ENCODE measurements around the gene RPS2. TPM values are rescaled to one million over a fixed set of nuclear protein-coding genes. Genes with fewer than 3 reads are reported as not detected.

RPS2 gene
- total and polyA plus RNA-seq, 10 donors, result 1,930 to 6,006 (median 2,352) TPM

GRCh38 chr16:1914084-1914608, 50.5 kb downstream of the RPS2 start:
- no peaks in the 10 kb centered on the region for H3K9me3 ChIP-seq
- no peak overlapping the region for H3K27ac ChIP-seq
- intact Hi-C loops (cut with DNase I; ENCODE audit: low total_unique reads), result no loop called here
- WGBS, 5 donors, result 17 to 50% (median 36%) methylated on average over 7 to 15 of the region's 15 CpGs
- H3K4me1 ChIP-seq, result peaks cover 0 to 24% (median 11%) of the 10 kb centered on the region in 6 donors
- no peaks in the 10 kb centered on the region for H3K36me3 ChIP-seq
- no peak for DNase-seq
- no peak for TF ChIP-seq POLR2AphosphoS5 (IDR thresholded peaks at IDR 0.05)
- peaks cover 5 to 82% (median 32%) of the 10 kb centered on the region in 7 donors for H3K27me3 ChIP-seq (replicated peaks in 1 of 7)
- no peak overlapping the region for H3K4me3 ChIP-seq

- 55 to 69% (median 57%) methylated on average over 8 to 21 of the region's 21 CpGs for WGBS, 5 donors
- Histone ChIP-seq H3K36me3 (no peaks in the 10 kb centered on the region), H3K27ac (no peak overlapping the region), H3K4me1 (peaks cover 0 to 18% (median 8%) of the 10 kb centered on the region in 6 donors), H3K27me3 (replicated peaks in 1 of 7) (peaks cover 5 to 82% (median 31%) of the 10 kb centered on the region in 7 donors), H3K4me3 (no peak overlapping the region), H3K9me3 (no peaks in the 10 kb centered on the region)
- no peak for TF ChIP-seq POLR2A (IDR thresholded peaks at IDR 0.05)
- no peak for TF ChIP-seq POLR2AphosphoS5 (IDR thresholded peaks at IDR 0.05)
- TF ChIP-seq CTCF (IDR thresholded peaks at IDR 0.05 in 8 of 11, conservative IDR thresholded peaks at IDR 0.05 in 3 of 11), result no peak
- no peak for DNase-seq
- intact Hi-C loops (cut with DNase I; ENCODE audit: low total_unique reads), result no loop called here
Measured at GRCh38 chr16:1913327-1914083, 51.1 kb downstream of the RPS2 start.

GRCh38 chr16:1912215-1912543, 52.4 kb downstream of the RPS2 start:
- no peak for TF ChIP-seq POLR2A (IDR thresholded peaks at IDR 0.05)
- TF ChIP-seq CTCF (IDR thresholded peaks at IDR 0.05 in 8 of 11, conservative IDR thresholded peaks at IDR 0.05 in 3 of 11), result no peak
- TF ChIP-seq POLR2AphosphoS5 (IDR thresholded peaks at IDR 0.05), result no peak
- Histone ChIP-seq H3K27me3 (replicated peaks in 1 of 7) (peaks cover 0 to 82% (median 32%) of the 10 kb centered on the region in 7 donors), H3K9me3 (no peaks in the 10 kb centered on the region), H3K27ac (no peak overlapping the region), H3K4me3 (no peak overlapping the region), H3K36me3 (no peaks in the 10 kb centered on the region), H3K4me1 (peaks cover 0 to 9% (median under 1%) of the 10 kb centered on the region in 6 donors)
- intact Hi-C loops (cut with DNase I; ENCODE audit: low total_unique reads), result no loop called here
- 76 to 94% (median 88%) methylated on average over 8 to 17 of the region's 17 CpGs for WGBS, 5 donors
- DNase-seq, result no peak

Small RNAs within 50 kb of the gene (small RNA-seq; reads per million reads assigned to genes)
- 0 to 0.27 (median 0.04) reads per million in 4 donors for gene AC005363.2
- gene RN7SL219P, result 0 reads per million in 4 donors
- 0 reads per million in 4 donors for gene SNORA10
- gene SNORA64, result 0 reads per million in 4 donors

Other genes starting within 250 kb of the RPS2 start
- gene NME3, start 193.3 kb downstream of the RPS2 start, total RNA-seq, result 10 to 100 TPM; 51.0 to 82.9 (median 68.4) TPM
- gene NME3, start 193.3 kb downstream of the RPS2 start, polyA plus RNA-seq, result 100 to 1,000 TPM; 152 to 283 (median 256) TPM
- 10 to 100 TPM; 17.8 to 41.3 (median 28.8) TPM for gene EME2, start 192.0 kb downstream of the RPS2 start, total RNA-seq
- gene EME2, start 192.0 kb downstream of the RPS2 start, polyA plus RNA-seq, result 10 to 100 TPM in 2 of 3 donors, 1 to 10 TPM in 1; 5.1 to 22.4 (median 13.8) TPM
- gene MRPS34, start 191.7 kb downstream of the RPS2 start, total RNA-seq, result 10 to 100 TPM; 49.9 to 66.8 (median 62.3) TPM
- gene MRPS34, start 191.7 kb downstream of the RPS2 start, polyA plus RNA-seq, result 100 to 1,000 TPM; 133 to 157 (median 134) TPM
- 100 to 1,000 TPM in 2 of 7 donors, 10 to 100 TPM in 5; 41.4 to 114 (median 65.3) TPM for gene SPSB3, start 182.3 kb downstream of the RPS2 start, total RNA-seq
- 100 to 1,000 TPM; 111 to 266 (median 204) TPM for gene SPSB3, start 182.3 kb downstream of the RPS2 start, polyA plus RNA-seq
- 100 to 1,000 TPM in 1 of 7 donors, 10 to 100 TPM in 6; 37.5 to 103 (median 44.6) TPM for gene NUBP2, start 181.9 kb downstream of the RPS2 start, total RNA-seq
- gene NUBP2, start 181.9 kb downstream of the RPS2 start, polyA plus RNA-seq, result 10 to 100 TPM; 61.9 to 84.3 (median 79.3) TPM
- gene IGFALS, start 171.1 kb downstream of the RPS2 start, total RNA-seq, result under 1 TPM in 5 of 7 donors, not detected in 2; 0.21 to 0.63 (median 0.39) TPM
- under 1 TPM; 0.14 to 0.19 (median 0.17) TPM for gene IGFALS, start 171.1 kb downstream of the RPS2 start, polyA plus RNA-seq
- gene HAGH, start 138.0 kb downstream of the RPS2 start, total RNA-seq, result 10 to 100 TPM; 42.4 to 60.4 (median 49.1) TPM
- 10 to 100 TPM; 33.6 to 76.6 (median 41.0) TPM for gene HAGH, start 138.0 kb downstream of the RPS2 start, polyA plus RNA-seq
- 10 to 100 TPM in 6 of 7 donors, 1 to 10 TPM in 1; 9.5 to 34.9 (median 17.7) TPM for gene FAHD1, start 137.6 kb downstream of the RPS2 start, total RNA-seq
- gene FAHD1, start 137.6 kb downstream of the RPS2 start, polyA plus RNA-seq, result 10 to 100 TPM; 13.8 to 23.1 (median 15.4) TPM
- gene MEIOB, start 92.7 kb downstream of the RPS2 start, total RNA-seq, result not detected
- not detected for gene MEIOB, start 92.7 kb downstream of the RPS2 start, polyA plus RNA-seq
- under 1 TPM in 1 of 7 donors, not detected in 6; 0.20 TPM for gene HS3ST6, start 46.4 kb downstream of the RPS2 start, total RNA-seq
- gene HS3ST6, start 46.4 kb downstream of the RPS2 start, polyA plus RNA-seq, result under 1 TPM in 1 of 3 donors, not detected in 2; 0.06 TPM
- 100 to 1,000 TPM in 2 of 7 donors, 10 to 100 TPM in 5; 32.9 to 114 (median 60.4) TPM for gene MSRB1, start 21.6 kb downstream of the RPS2 start, total RNA-seq
- 10 to 100 TPM; 31.1 to 62.0 (median 31.3) TPM for gene MSRB1, start 21.6 kb downstream of the RPS2 start, polyA plus RNA-seq
- not detected for gene RPL3L, start 10.1 kb downstream of the RPS2 start, total RNA-seq
- under 1 TPM in 1 of 3 donors, not detected in 2; 0.03 TPM for gene RPL3L, start 10.1 kb downstream of the RPS2 start, polyA plus RNA-seq
- gene NDUFB10, start 5.3 kb downstream of the RPS2 start, total RNA-seq, result 100 to 1,000 TPM in 3 of 7 donors, 10 to 100 TPM in 4; 69.3 to 225 (median 87.4) TPM
- 100 to 1,000 TPM; 155 to 162 (median 159) TPM for gene NDUFB10, start 5.3 kb downstream of the RPS2 start, polyA plus RNA-seq
- gene RNF151, start 2.0 kb upstream of the RPS2 start, total RNA-seq, result not detected
- gene RNF151, start 2.0 kb upstream of the RPS2 start, polyA plus RNA-seq, result under 1 TPM; 0.16 to 0.26 (median 0.17) TPM
- gene TBL3, start 7.2 kb upstream of the RPS2 start, total RNA-seq, result 10 to 100 TPM; 20.6 to 33.0 (median 27.0) TPM
- gene TBL3, start 7.2 kb upstream of the RPS2 start, polyA plus RNA-seq, result 10 to 100 TPM; 40.6 to 54.2 (median 46.8) TPM
- gene NOXO1, start 16.6 kb upstream of the RPS2 start, total RNA-seq, result 1 to 10 TPM in 1 of 7 donors, under 1 TPM in 2, not detected in 4; 0.30 to 1.4 (median 0.49) TPM
- 1 to 10 TPM in 1 of 3 donors, under 1 TPM in 2; 0.68 to 1.3 (median 0.96) TPM for gene NOXO1, start 16.6 kb upstream of the RPS2 start, polyA plus RNA-seq
- gene GFER, start 19.4 kb upstream of the RPS2 start, total RNA-seq, result 10 to 100 TPM in 6 of 7 donors, 1 to 10 TPM in 1; 9.6 to 23.3 (median 20.5) TPM
- gene GFER, start 19.4 kb upstream of the RPS2 start, polyA plus RNA-seq, result 10 to 100 TPM; 28.5 to 36.0 (median 34.9) TPM
- 10 to 100 TPM in 1 of 7 donors, 1 to 10 TPM in 5, under 1 TPM in 1; 0.85 to 11.4 (median 2.6) TPM for gene SYNGR3, start 25.1 kb upstream of the RPS2 start, total RNA-seq
- gene SYNGR3, start 25.1 kb upstream of the RPS2 start, polyA plus RNA-seq, result 1 to 10 TPM; 1.8 to 3.0 (median 3.0) TPM
- 10 to 100 TPM; 34.6 to 56.2 (median 47.2) TPM for gene ZNF598, start 45.0 kb upstream of the RPS2 start, total RNA-seq
- gene ZNF598, start 45.0 kb upstream of the RPS2 start, polyA plus RNA-seq, result 10 to 100 TPM; 21.8 to 45.5 (median 29.0) TPM
- 1 to 10 TPM in 1 of 7 donors, under 1 TPM in 3, not detected in 3; 0.51 to 1.9 (median 0.89) TPM for gene NPW, start 55.0 kb upstream of the RPS2 start, total RNA-seq
- gene NPW, start 55.0 kb upstream of the RPS2 start, polyA plus RNA-seq, result 1 to 10 TPM in 2 of 3 donors, under 1 TPM in 1; 0.30 to 2.5 (median 2.3) TPM
- gene NHERF2, start 62.1 kb upstream of the RPS2 start, total RNA-seq, result 100 to 1,000 TPM in 4 of 7 donors, 10 to 100 TPM in 3; 62.4 to 179 (median 126) TPM
- gene NHERF2, start 62.1 kb upstream of the RPS2 start, polyA plus RNA-seq, result 100 to 1,000 TPM in 1 of 3 donors, 10 to 100 TPM in 2; 64.6 to 218 (median 71.2) TPM
- 10 to 100 TPM in 6 of 7 donors, 1 to 10 TPM in 1; 9.6 to 29.6 (median 20.0) TPM for gene NTHL1, start 83.0 kb upstream of the RPS2 start, total RNA-seq
- 10 to 100 TPM; 31.3 to 52.1 (median 37.0) TPM for gene NTHL1, start 83.0 kb upstream of the RPS2 start, polyA plus RNA-seq
- 100 to 1,000 TPM in 4 of 7 donors, 10 to 100 TPM in 3; 63.8 to 185 (median 103) TPM for gene TSC2, start 83.2 kb upstream of the RPS2 start, total RNA-seq
- gene TSC2, start 83.2 kb upstream of the RPS2 start, polyA plus RNA-seq, result 10 to 100 TPM; 20.7 to 82.0 (median 53.3) TPM
- gene PKD1, start 171.1 kb upstream of the RPS2 start, total RNA-seq, result 100 to 1,000 TPM in 2 of 7 donors, 10 to 100 TPM in 5; 64.0 to 124 (median 95.3) TPM
- 10 to 100 TPM; 14.0 to 60.9 (median 18.5) TPM for gene PKD1, start 171.1 kb upstream of the RPS2 start, polyA plus RNA-seq
- 1 to 10 TPM in 4 of 7 donors, under 1 TPM in 2, not detected in 1; 0.26 to 7.9 (median 1.2) TPM for gene RAB26, start 183.8 kb upstream of the RPS2 start, total RNA-seq
- gene RAB26, start 183.8 kb upstream of the RPS2 start, polyA plus RNA-seq, result 1 to 10 TPM in 2 of 3 donors, under 1 TPM in 1; 0.91 to 1.5 (median 1.4) TPM
- 10 to 100 TPM; 41.5 to 63.9 (median 50.9) TPM for gene TRAF7, start 191.0 kb upstream of the RPS2 start, total RNA-seq
- 10 to 100 TPM; 22.0 to 37.6 (median 23.3) TPM for gene TRAF7, start 191.0 kb upstream of the RPS2 start, polyA plus RNA-seq
- not detected for gene CASKIN1, start 231.8 kb upstream of the RPS2 start, total RNA-seq
- under 1 TPM; 0.24 to 0.32 (median 0.30) TPM for gene CASKIN1, start 231.8 kb upstream of the RPS2 start, polyA plus RNA-seq
- gene MLST8, start 240.6 kb upstream of the RPS2 start, total RNA-seq, result 10 to 100 TPM; 25.0 to 50.0 (median 30.4) TPM
- 10 to 100 TPM; 40.6 to 61.7 (median 51.3) TPM for gene MLST8, start 240.6 kb upstream of the RPS2 start, polyA plus RNA-seq
- gene BRICD5, start 246.0 kb upstream of the RPS2 start, total RNA-seq, result 10 to 100 TPM in 2 of 7 donors, 1 to 10 TPM in 5; 3.5 to 12.8 (median 8.6) TPM
- 10 to 100 TPM; 18.2 to 40.2 (median 18.9) TPM for gene BRICD5, start 246.0 kb upstream of the RPS2 start, polyA plus RNA-seq